Gastrocnemius medialis (tissue), 4 donors: ENCODE measurements around the gene CIDEA.
"Not testable (repeated sequence)": the region's sequence is repeated elsewhere in the genome, so short reads cannot be mapped to it uniquely, and the experiment has no call there.

Experiments used
- CTCF ChIP-seq, 5 experiments: fragments of 450-650 bp in 3 of 5; fragments of 200-600 bp in 2 of 5; sonication (generic) in 2 of 5; IDR thresholded peaks in 4 of 5; conservative IDR thresholded peaks in 1 of 5; 1 replicate in 4 of 5; 2 replicates in 1 of 5; pipeline ENCODE4 v1.5.1; 2016 to 2019; ENCODE audit warnings: antibody characterized with exemption in 5 of 5, mild to moderate bottlenecking in 3 of 5, moderate library complexity in 3 of 5
- POLR2A ChIP-seq, 2 donors: fragments of 450-650 bp; IDR thresholded peaks; one replicate each; pipeline ENCODE4 v1.6.1; 2017; ENCODE audit warnings: antibody characterized with exemption in 2 of 2, mild to moderate bottlenecking in 2 of 2, moderate library complexity in 2 of 2

DNA sequence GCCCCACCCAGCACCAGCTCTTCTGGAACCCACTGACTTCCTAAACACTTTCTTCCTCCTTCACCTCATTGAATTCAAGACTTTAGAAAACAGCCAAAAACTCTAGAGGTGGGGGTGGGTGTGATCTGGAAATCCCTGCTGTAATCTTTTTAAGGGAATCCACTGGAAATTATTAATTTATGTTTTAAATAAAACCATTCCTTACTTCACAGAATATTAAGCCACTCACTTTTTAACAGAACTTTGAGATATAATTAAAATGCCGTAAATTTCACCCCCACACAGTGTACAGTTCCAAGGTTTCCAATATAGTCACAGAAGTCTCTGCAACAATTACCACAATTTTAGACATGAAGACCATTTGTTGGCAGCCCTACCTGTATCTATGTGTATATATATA is 30.8 kb upstream of the CIDEA start:
- not testable (repeated sequence) for TF ChIP-seq CTCF (IDR thresholded peaks at IDR 0.05 in 4 of 5, conservative IDR thresholded peaks at IDR 0.05 in 1 of 5); POLR2A (IDR thresholded peaks at IDR 0.05)
